Cerebellar cortex (tissue), 1 donor: ENCODE data around the gene CASKIN2.

ENCODE experiments used
- DNase-seq: peaks from one replicate; pipeline ENCODE4 v3.0.0-alpha.2; 2015; ENCODE audit warnings: low spot score

The CASKIN2 gene

GRCh38 chr17:75503976-75504346, 11.4 kb downstream of the CASKIN2 start:
- DNase-seq, result no peak

- DNase-seq, result no peak
These were observed 11.9 kb downstream of the CASKIN2 start for GRCh38 chr17:75503337-75503950.

GRCh38 chr17:75502721-75503329, 12.5 kb downstream of the CASKIN2 start:
- no peak for DNase-seq

GRCh38 chr17:75502072-75502720, 13.1 kb downstream of the CASKIN2 start:
- DNase-seq, result no peak

GRCh38 chr17:75501378-75502071, 13.8 kb downstream of the CASKIN2 start:
- DNase-seq, result peak; percentile 47

- DNase-seq, result no peak
These were observed 14.7 kb downstream of the CASKIN2 start for GRCh38 chr17:75500419-75501216.

- no peak for DNase-seq
These were observed 15.9 kb downstream of the CASKIN2 start for GRCh38 chr17:75499313-75500022.

GRCh38 chr17:75498726-75499213, 16.6 kb downstream of the CASKIN2 start:
- no peak for DNase-seq

- DNase-seq, result no peak
These were observed 17.2 kb downstream of the CASKIN2 start for GRCh38 chr17:75498039-75498725.

GRCh38 chr17:75496005-75496404, 19.3 kb downstream of the CASKIN2 start:
- no peak for DNase-seq

- no peak for DNase-seq
These were observed 20.9 kb downstream of the CASKIN2 start for GRCh38 chr17:75494326-75494877.

GRCh38 chr17:75493476-75494129, 21.7 kb downstream of the CASKIN2 start:
- DNase-seq, result no peak

- DNase-seq, result no peak
These were observed 22.7 kb downstream of the CASKIN2 start for GRCh38 chr17:75492555-75493168.

GRCh38 chr17:75491680-75492079, 23.7 kb downstream of the CASKIN2 start:
- no peak for DNase-seq

GRCh38 chr17:75490953-75491649, 24.2 kb downstream of the CASKIN2 start:
- no peak for DNase-seq

- DNase-seq, result peak; percentile 71
These were observed 25.1 kb downstream of the CASKIN2 start for GRCh38 chr17:75490173-75490743.

- no peak for DNase-seq
These were observed 25.8 kb downstream of the CASKIN2 start for GRCh38 chr17:75489511-75489955.
